Thoracic aorta (tissue), 2 donors: ENCODE measurements around the gene ORMDL2. TPM values are rescaled to one million over a fixed set of nuclear protein-coding genes. Genes with fewer than 3 reads are reported as not detected.

Experiments used
- ATAC-seq: fragments of 150-250 bp; one replicate; pipeline ENCODE4 v1.8.0; 2017; ENCODE audit warnings: low read depth; ENCODE audit not compliant: insufficient number of reproducible peaks, low FRiP score
- DNase-seq: peaks from one replicate; pipeline ENCODE4 v3.0.0-alpha.2; 2020; ENCODE audit warnings: low spot score
- H3K27ac ChIP-seq, 2 donors: fragments of 200-600 bp; sonication (generic); 1 replicate in 1 of 2; 2 replicates in 1 of 2; pipeline ENCODE4 v1.5.1; 2016; ENCODE audit warnings: mild to moderate bottlenecking in 2 of 2, moderate library complexity in 2 of 2
- H3K27me3 ChIP-seq: fragments of 200-600 bp; sonication (generic); replicated peaks from 2 replicates; pipeline ENCODE4 v1.6.0; 2016; ENCODE audit warnings: mild to moderate bottlenecking; ENCODE audit not compliant: insufficient read depth
- H3K36me3 ChIP-seq: fragments of 200-600 bp; sonication (generic); one replicate; pipeline ENCODE4 v1.5.1; 2016
- H3K4me1 ChIP-seq, 2 donors: fragments of 200-600 bp; sonication (generic); 1 replicate in 1 of 2; 2 replicates in 1 of 2; pipeline versions ENCODE4 v1.5.1 to v1.6.0; 2016; ENCODE audit warnings: low read depth in 2 of 2, mild to moderate bottlenecking in 1 of 2; ENCODE audit not compliant: control insufficient read depth in 1 of 2
- H3K4me3 ChIP-seq: fragments of 200-600 bp; sonication (generic); 2 replicates; pipeline ENCODE4 v1.5.1; 2016; ENCODE audit warnings: mild to moderate bottlenecking
- H3K9me3 ChIP-seq: fragments of 200-600 bp; sonication (generic); 2 replicates; pipeline ENCODE4 v1.5.1; 2016
- CTCF ChIP-seq: fragments of 200-600 bp; sonication (generic); IDR thresholded peaks from one replicate; pipeline ENCODE4 v1.5.1; 2019; ENCODE audit warnings: antibody characterized with exemption
- total RNA-seq, 2 donors: library from RNA; depleted of rRNA; stranded (reverse); fragments of >200 nt; gene quantifications; one replicate each; pipeline versions ENCODE4 v1.1.0 to v1.2.3, GENCODE V29; 2016

ORMDL2 gene
- total RNA-seq, 2 donors from 2014 or later: 13.8 to 16.2 TPM

- Histone ChIP-seq H3K4me3 (no peak overlapping the region), H3K36me3 (no peaks in the 10 kb centered on the region), H3K9me3 (no peaks in the 10 kb centered on the region), H3K27ac (peak overlapping the region; percentile 100), H3K4me1 (peaks cover 20 to 65% of the 10 kb centered on the region in 2 donors), H3K27me3 (no peaks in the 10 kb centered on the region)
- DNase-seq (no peak), ATAC-seq (no peak)
- no peak for TF ChIP-seq CTCF
These were observed 27.1 kb downstream of the ORMDL2 start for GRCh38 chr12:55844961-55845360.

- TF ChIP-seq CTCF: no peak
- DNase-seq (no peak), ATAC-seq (no peak)
- peak overlapping the region; percentile 100 for H3K27ac ChIP-seq
- H3K4me3 ChIP-seq: no peak overlapping the region
- H3K4me1 ChIP-seq: peaks cover 20 to 69% of the 10 kb centered on the region in 2 donors
- H3K27me3 ChIP-seq: no peaks in the 10 kb centered on the region
- no peaks in the 10 kb centered on the region for H3K9me3 ChIP-seq
- no peaks in the 10 kb centered on the region for H3K36me3 ChIP-seq
These were observed 27.5 kb downstream of the ORMDL2 start for GRCh38 chr12:55845361-55845760.

GRCh38 chr12:55845785-55846496 lies 28.1 kb downstream of the ORMDL2 start:
- ATAC-seq (no peak), DNase-seq (no peak)
- Histone ChIP-seq H3K27me3 (no peaks in the 10 kb centered on the region), H3K9me3 (no peaks in the 10 kb centered on the region), H3K4me1 (peaks cover 20 to 75% of the 10 kb centered on the region in 2 donors), H3K36me3 (no peaks in the 10 kb centered on the region), H3K4me3 (no peak overlapping the region), H3K27ac (peak overlapping the region; percentile 100)
- no peak for TF ChIP-seq CTCF

- Histone ChIP-seq H3K27me3 (no peaks in the 10 kb centered on the region), H3K4me1 (peaks cover 20 to 64% of the 10 kb centered on the region in 2 donors), H3K36me3 (no peaks in the 10 kb centered on the region), H3K27ac (peak overlapping the region; percentile 100), H3K4me3 (peak overlapping the region; percentile 57), H3K9me3 (no peaks in the 10 kb centered on the region)
- TF ChIP-seq CTCF: no peak
- DNase-seq (no peak), ATAC-seq (peak; percentile 42)
These were observed 29.2 kb downstream of the ORMDL2 start for GRCh38 chr12:55847033-55847432.

GRCh38 chr12:55847603-55848291 lies 29.9 kb downstream of the ORMDL2 start:
- Histone ChIP-seq H3K4me3 (peak overlapping the region; percentile 63), H3K36me3 (no peaks in the 10 kb centered on the region), H3K9me3 (no peaks in the 10 kb centered on the region), H3K27me3 (no peaks in the 10 kb centered on the region), H3K4me1 (peaks cover 20 to 63% of the 10 kb centered on the region in 2 donors), H3K27ac (peak overlapping the region; percentile 100)
- TF ChIP-seq CTCF: no peak
- DNase-seq (peak; percentile 95), ATAC-seq (peak; percentile 85)
